Heart left ventricle (tissue), 13 donors: ENCODE data around the gene ODF2L.

Experiments used
- POLR2A ChIP-seq, 2 donors: fragments of 450-650 bp; IDR thresholded peaks; one replicate each; pipeline ENCODE4 v1.6.1; 2017; ENCODE audit warnings: antibody characterized with exemption in 2 of 2, mild to moderate bottlenecking in 2 of 2, moderate library complexity in 2 of 2
- TF ChIP-seq, protein P1 (sequence below), 12 donors: fragments of 200-600 bp; sonication (generic) in 4 of 12; IDR thresholded peaks; one replicate each; pipeline versions ENCODE4 v1.5.0 to v1.8.0; 2018 to 2022; ENCODE audit warnings: antibody characterized with exemption in 12 of 12, mild to moderate bottlenecking in 5 of 12
- donor health status: ischemic (EF 13 %, LVEDD 7.1; RV severe dilation, severe dysfunction).
- donor health status: DM: no; HTN: yes; CAD: no.
- donor health status: DM: no; HTN: no; CAD: no.
- donor health status: ischemic (EF 25% LVEDD 6.9; RV normal size, moderate dysfunction).
- donor health status: ischemic (EF 25% LVEDD 5.7; RV mildly dilated, moderate dysfunction).
- donor health status: ischemic (EF 35%, LVEDD 5.7; RV mildly dilated, moderate dysfunction).
- donor health status: nonischemic (EF 11% LVEDD 7.7; RV severe dilation, severe dysfunction).
- donor health status: DM: yes; HTN: yes; CAD: no.
- donor health status: PGD.
- donor health status: ischemic (EF 29% LVEDD 5.4; RV normal size, mild dysfunction).
- donor health status: nonischemic (EF 23%, LVEDD 6.1; RV moderate dilation, normal function).

DNA sequence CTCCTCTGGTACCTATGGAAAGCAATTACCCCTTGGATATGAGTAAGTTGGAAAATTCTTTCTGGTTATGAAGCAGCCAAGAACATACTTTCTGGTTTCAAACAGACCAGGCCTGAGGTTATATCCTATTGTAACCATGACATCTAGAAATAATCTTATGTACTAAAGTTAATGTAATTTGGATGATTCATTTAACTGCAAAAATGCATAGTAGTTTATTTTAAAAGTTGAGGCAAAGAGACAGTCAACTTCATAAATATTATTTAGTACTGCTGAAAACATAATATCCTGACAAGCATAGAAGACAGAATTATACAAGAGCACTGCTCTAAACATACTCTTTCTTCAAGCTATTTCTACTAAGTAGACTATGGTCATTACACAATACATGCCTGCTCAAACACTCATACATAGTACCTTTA, 25.5 kb downstream of the ODF2L start:
- TF ChIP-seq, protein P1, sequence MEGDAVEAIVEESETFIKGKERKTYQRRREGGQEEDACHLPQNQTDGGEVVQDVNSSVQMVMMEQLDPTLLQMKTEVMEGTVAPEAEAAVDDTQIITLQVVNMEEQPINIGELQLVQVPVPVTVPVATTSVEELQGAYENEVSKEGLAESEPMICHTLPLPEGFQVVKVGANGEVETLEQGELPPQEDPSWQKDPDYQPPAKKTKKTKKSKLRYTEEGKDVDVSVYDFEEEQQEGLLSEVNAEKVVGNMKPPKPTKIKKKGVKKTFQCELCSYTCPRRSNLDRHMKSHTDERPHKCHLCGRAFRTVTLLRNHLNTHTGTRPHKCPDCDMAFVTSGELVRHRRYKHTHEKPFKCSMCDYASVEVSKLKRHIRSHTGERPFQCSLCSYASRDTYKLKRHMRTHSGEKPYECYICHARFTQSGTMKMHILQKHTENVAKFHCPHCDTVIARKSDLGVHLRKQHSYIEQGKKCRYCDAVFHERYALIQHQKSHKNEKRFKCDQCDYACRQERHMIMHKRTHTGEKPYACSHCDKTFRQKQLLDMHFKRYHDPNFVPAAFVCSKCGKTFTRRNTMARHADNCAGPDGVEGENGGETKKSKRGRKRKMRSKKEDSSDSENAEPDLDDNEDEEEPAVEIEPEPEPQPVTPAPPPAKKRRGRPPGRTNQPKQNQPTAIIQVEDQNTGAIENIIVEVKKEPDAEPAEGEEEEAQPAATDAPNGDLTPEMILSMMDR (IDR thresholded peaks at IDR 0.05) = no peak
- no peak for TF ChIP-seq POLR2A (IDR thresholded peaks at IDR 0.05)
